ENCODE measurements around the gene OGDH.

GRCh38 chr7:44565097-44565794 is 41.2 kb upstream of the OGDH start:
- TF ChIP-seq CTCF (IDR thresholded peaks at IDR 0.05): peak; percentile 82 to 97 (median 96)
- TF ChIP-seq POLR2A (IDR thresholded peaks at IDR 0.05): no peak

All from Peyer's patch (tissue), 4 donors.